Keratinocyte (primary cell): ENCODE results near the gene PAX7. TPM values are rescaled to one million over a fixed set of nuclear protein-coding genes. Genes with fewer than 3 reads are reported as not detected.

Source experiments
- DNase-seq: peaks from one replicate; pipeline ENCODE4 v3.0.0-alpha.2; 2011; ENCODE audit warnings: low read depth, missing footprints, low spot score
- FAIRE-seq: peaks from 2 replicates; lab custom pipeline; 2011; peaks lifted over from hg19 to GRCh38; lab: Jason Lieb, UNC
- H2AFZ ChIP-seq: 2 replicates; pipeline ENCODE4 v1.6.0; 2012; ENCODE audit warnings: low read length, control low read depth, inconsistent platforms; ENCODE audit not compliant: control insufficient read depth
- H3K27ac ChIP-seq: 2 replicates; pipeline ENCODE4 v1.5.1; 2011; ENCODE audit warnings: low read length; ENCODE audit not compliant: control insufficient read depth, insufficient read depth
- H3K27me3 ChIP-seq: 3 replicates; pipeline ENCODE4 v1.6.0; 2011; ENCODE audit warnings: low read length; ENCODE audit not compliant: control insufficient read depth, insufficient read depth; ENCODE audit errors: extremely low read depth
- H3K36me3 ChIP-seq, 2 experiments: 2 replicates in 1 of 2; 3 replicates in 1 of 2; pipeline ENCODE4 v1.5.1; 2011; ENCODE audit warnings: low read length in 2 of 2, mild to moderate bottlenecking in 1 of 2; ENCODE audit not compliant: control insufficient read depth in 2 of 2, insufficient read depth in 2 of 2; ENCODE audit errors: extremely low read depth in 1 of 2
- H3K4me1 ChIP-seq: 3 replicates; pipeline ENCODE4 v1.5.1; 2011; ENCODE audit warnings: low read length; ENCODE audit not compliant: control insufficient read depth, insufficient read depth; ENCODE audit errors: extremely low read depth
- H3K4me2 ChIP-seq: 3 replicates; pipeline ENCODE4 v1.6.0; 2011; ENCODE audit warnings: low read depth, low read length; ENCODE audit not compliant: control insufficient read depth, insufficient read depth; ENCODE audit errors: extremely low read depth
- H3K4me3 ChIP-seq, 3 experiments: fragments of 200-600 bp in 1 of 3; sonication (generic) in 1 of 3; 2 replicates in 2 of 3; 3 replicates in 1 of 3; pipeline ENCODE4 v1.5.1; 2011 to 2016; ENCODE audit warnings: low read length in 3 of 3, mild to moderate bottlenecking in 3 of 3, control low read depth in 2 of 3, inconsistent platforms in 1 of 3, low read depth in 1 of 3, mixed read lengths in 1 of 3, mixed run types in 1 of 3, moderate library complexity in 1 of 3; ENCODE audit not compliant: control insufficient read depth in 2 of 3, insufficient read depth in 2 of 3; ENCODE audit errors: extremely low read depth in 1 of 3
- H3K79me2 ChIP-seq: 2 replicates; pipeline ENCODE4 v1.6.0; 2012; ENCODE audit warnings: low read length; ENCODE audit not compliant: control insufficient read depth, insufficient read depth
- H3K9ac ChIP-seq: 3 replicates; pipeline ENCODE4 v1.6.0; 2011; ENCODE audit warnings: low read length; ENCODE audit not compliant: control insufficient read depth, insufficient read depth; ENCODE audit errors: extremely low read depth
- H3K9me1 ChIP-seq: 3 replicates; pipeline ENCODE4 v1.6.0; 2011; ENCODE audit warnings: low read length; ENCODE audit not compliant: control insufficient read depth, insufficient read depth; ENCODE audit errors: extremely low read depth
- H3K9me3 ChIP-seq: 2 replicates; pipeline ENCODE4 v1.5.1; 2012; ENCODE audit warnings: low read depth, low read length; ENCODE audit not compliant: control insufficient read depth
- H4K20me1 ChIP-seq: 3 replicates; pipeline ENCODE4 v1.6.0; 2011; ENCODE audit warnings: low read length; ENCODE audit not compliant: control insufficient read depth, insufficient read depth; ENCODE audit errors: extremely low read depth
- CTCF ChIP-seq, 3 experiments: IDR thresholded peaks in 1 of 3; conservative IDR thresholded peaks in 1 of 3; optimal IDR thresholded peaks in 1 of 3; 2 replicates in 2 of 3; 3 replicates in 1 of 3; pipeline versions ENCODE3 to v1.5.1; 2011; ENCODE audit warnings: low read length in 3 of 3, mild to moderate bottlenecking in 3 of 3, moderate library complexity in 2 of 3, control low read depth in 1 of 3, inconsistent platforms in 1 of 3; ENCODE audit not compliant: insufficient read depth in 2 of 3; ENCODE audit errors: extremely low read depth in 1 of 3
- EZH2 ChIP-seq: IDR thresholded peaks from one replicate; pipeline ENCODE4 v1.6.1; 2012; ENCODE audit warnings: inconsistent platforms, mild to moderate bottlenecking, low read length, moderate library complexity
- dilution Hi-C: fragments of 300-500 bp; cut with MboI; formaldehyde crosslinking; loops from one replicate; pipeline ENCODE4 v1.7.0; 2020; ENCODE audit warnings: low sequenced_read_pairs; ENCODE audit not compliant: extremely low pct_ligation_motif_present
- polyA plus RNA-seq, 5 experiments: library from polyadenylated mRNA; depleted of rRNA in 3 of 5; stranded (reverse) in 3 of 5; stranded (forward) in 1 of 5; unstranded in 1 of 5; fragments of >200 nt; gene quantifications; 1 replicate in 1 of 5; 2 replicates in 3 of 5; 3 replicates in 1 of 5; pipeline versions ENCODE4 v1.2.1 to v1.2.3, GENCODE V29; 2011 to 2012; ENCODE audit warnings: missing spikeins in 2 of 5, low read depth in 1 of 5, low replicate concordance in 1 of 5

Gene PAX7
- polyA plus RNA-seq, 1 donor (not counting 4 experiments of a cell fraction or from before 2014, with no cell fraction given), result not detected

DNA sequence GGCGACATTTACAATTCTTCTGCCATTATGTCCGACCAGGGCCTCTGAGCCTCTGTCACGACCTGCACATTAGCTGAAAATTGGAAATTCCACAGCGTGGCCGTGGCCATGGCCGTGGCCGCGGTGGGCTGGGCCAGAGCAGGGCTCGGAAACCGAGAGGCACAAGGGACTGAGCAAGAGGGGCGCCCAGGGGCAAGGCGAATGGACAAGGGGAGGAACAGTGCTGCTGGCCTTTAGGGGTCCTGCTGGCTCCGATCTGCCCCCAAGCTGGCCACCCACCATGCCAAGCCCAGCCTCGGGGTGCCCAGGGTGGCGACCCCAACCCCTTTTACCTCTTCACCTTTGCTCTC, 153.8 kb downstream of the PAX7 start:
- no peak overlapping the region for H3K9ac ChIP-seq
- H3K27me3 ChIP-seq, result peaks cover 10% of the 10 kb centered on the region
- H3K9me3 ChIP-seq, result no peaks in the 10 kb centered on the region
- no peak overlapping the region for H3K4me3 ChIP-seq
- dilution Hi-C loops, result no loop called here
- H3K27ac ChIP-seq, result no peak overlapping the region
- DNase-seq, result no peak
- TF ChIP-seq CTCF (optimal IDR thresholded peaks at IDR 0.05 in 1 of 3, IDR thresholded peaks at IDR 0.05 in 1 of 3, conservative IDR thresholded peaks at IDR 0.05 in 1 of 3; ENCODE audit: extremely low read depth in 1 of 3, insufficient read depth in 2 of 3, low read length in 3 of 3) (no peak), EZH2 (no peak)
- no peaks in the 10 kb centered on the region for H3K36me3 ChIP-seq
- H3K4me1 ChIP-seq, result no peaks in the 10 kb centered on the region
- FAIRE-seq, result no peak
- no peaks in the 10 kb centered on the region for H3K79me2 ChIP-seq
- no peak overlapping the region for H2AFZ ChIP-seq
- H3K4me2 ChIP-seq, result no peak overlapping the region
- no peaks in the 10 kb centered on the region for H4K20me1 ChIP-seq
- no peaks in the 10 kb centered on the region for H3K9me1 ChIP-seq

GRCh38 chr1:18786149-18786548, 155.5 kb downstream of the PAX7 start:
- TF ChIP-seq CTCF (optimal IDR thresholded peaks at IDR 0.05 in 1 of 3, IDR thresholded peaks at IDR 0.05 in 1 of 3, conservative IDR thresholded peaks at IDR 0.05 in 1 of 3; ENCODE audit: extremely low read depth in 1 of 3, insufficient read depth in 2 of 3, low read length in 3 of 3) (no peak), EZH2 (no peak)
- no peak for FAIRE-seq
- Histone ChIP-seq H3K27ac (no peak overlapping the region), H3K9ac (no peak overlapping the region), H3K4me2 (no peak overlapping the region), H2AFZ (no peak overlapping the region), H3K4me1 (no peaks in the 10 kb centered on the region), H3K36me3 (no peaks in the 10 kb centered on the region), H3K27me3 (peaks cover 14% of the 10 kb centered on the region), H3K4me3 (no peak overlapping the region), H3K9me3 (no peaks in the 10 kb centered on the region), H3K79me2 (no peaks in the 10 kb centered on the region), H3K9me1 (no peaks in the 10 kb centered on the region), H4K20me1 (no peaks in the 10 kb centered on the region)
- DNase-seq, result no peak
- dilution Hi-C loops, result no loop called here
